Colon (tissue), 2 donors: Measurements from ENCODE around the gene RFT1.

Experiments
- FAIRE-seq: peaks from 2 replicates; lab custom pipeline; 2012; peaks lifted over from hg19 to GRCh38; lab: Jason Lieb, UNC
- donor health status: control.
- donor health status: control.

RFT1 gene

GRCh38 chr3:53091011-53091410 lies 39.2 kb downstream of the RFT1 start:
- no peak for FAIRE-seq

GRCh38 chr3:53089511-53089910 lies 40.7 kb downstream of the RFT1 start:
- FAIRE-seq, result no peak

GRCh38 chr3:53085476-53085875 lies 44.8 kb downstream of the RFT1 start:
- FAIRE-seq, result no peak

GRCh38 chr3:53084310-53085001 lies 45.8 kb downstream of the RFT1 start:
- FAIRE-seq, result no peak

DNA sequence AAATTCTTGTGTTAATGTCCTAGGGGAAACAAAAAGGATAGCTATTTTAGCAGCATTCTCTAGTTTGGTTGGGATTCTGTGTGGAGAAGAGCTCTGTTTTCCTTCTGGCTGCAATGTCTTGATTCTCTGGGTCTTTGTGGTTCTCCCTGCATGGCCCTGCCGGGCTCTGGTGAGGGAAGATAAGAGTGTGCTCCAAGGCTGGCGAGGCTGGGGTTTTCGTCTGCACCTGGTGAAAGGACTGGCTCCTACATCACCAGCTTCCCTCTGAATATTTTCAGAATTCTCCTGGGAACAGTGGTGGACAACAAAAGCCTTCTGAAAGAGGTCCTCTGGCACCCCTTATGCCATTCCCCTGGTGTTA lies 46.3 kb downstream of the RFT1 start:
- FAIRE-seq, result no peak

GRCh38 chr3:53083521-53083920 lies 46.7 kb downstream of the RFT1 start:
- no peak for FAIRE-seq

DNA sequence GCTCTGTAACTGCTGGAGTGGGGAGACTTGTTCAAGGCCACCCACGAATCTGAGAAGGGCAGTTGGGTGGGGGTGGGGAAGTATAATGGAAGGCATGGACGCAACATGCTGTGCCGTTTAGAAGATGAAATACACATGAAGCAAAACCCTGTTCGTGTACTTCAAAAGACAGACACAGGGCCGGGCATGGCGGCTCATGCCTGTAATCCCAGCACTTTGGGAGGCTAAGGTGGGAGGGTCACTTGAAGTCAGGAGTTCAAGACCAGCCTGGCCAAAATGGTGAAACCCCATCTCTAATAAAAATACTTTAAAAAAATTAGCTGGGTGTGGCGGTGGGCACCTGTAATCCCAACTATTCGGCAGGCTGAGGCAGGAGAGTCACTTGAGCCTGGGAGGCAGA lies 47.5 kb downstream of the RFT1 start:
- no peak for FAIRE-seq

DNA sequence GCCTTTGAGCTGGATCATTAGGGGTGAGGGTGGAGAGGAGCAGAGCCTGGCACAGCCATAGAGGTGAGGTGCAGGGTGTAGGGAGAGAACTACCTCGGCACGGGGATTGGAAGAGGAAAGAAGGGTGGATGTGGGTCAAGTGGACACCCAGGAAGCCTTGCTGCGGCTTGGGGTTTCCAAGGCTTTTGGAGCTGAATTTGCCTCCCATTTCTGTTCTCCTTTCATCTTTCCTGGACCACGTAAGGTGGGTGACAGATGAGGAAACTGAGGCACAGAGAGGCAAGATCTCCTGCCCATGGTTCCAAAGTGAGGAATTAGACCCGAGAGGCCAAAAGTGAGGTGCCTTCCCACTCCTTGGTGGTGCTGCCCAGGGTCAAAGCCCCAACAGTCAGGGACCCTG lies 48.9 kb downstream of the RFT1 start:
- FAIRE-seq, result no peak

GRCh38 chr3:53080612-53081205 lies 49.5 kb downstream of the RFT1 start:
- FAIRE-seq, result no peak

- no peak for FAIRE-seq
These were observed 50.3 kb downstream of the RFT1 start for GRCh38 chr3:53079791-53080555.

DNA sequence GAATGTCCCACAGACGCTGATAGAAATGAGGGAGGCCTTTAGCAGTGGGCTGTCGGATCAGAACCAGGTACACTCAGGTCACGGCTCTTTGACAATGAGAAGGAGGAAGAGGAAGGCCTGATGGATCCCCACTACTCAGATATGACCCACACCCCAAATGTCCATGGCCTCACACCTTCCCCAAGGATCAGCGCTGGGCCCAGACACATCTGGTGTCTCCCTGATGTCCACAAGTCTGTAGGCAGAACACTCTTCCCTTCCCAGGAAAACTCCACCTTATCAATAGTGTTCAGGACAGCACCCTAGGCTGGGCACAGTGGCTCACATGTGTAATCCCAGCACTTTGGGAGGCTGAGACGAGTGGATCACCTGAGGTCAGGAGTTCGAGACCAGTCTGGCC lies 51.1 kb downstream of the RFT1 start:
- FAIRE-seq, result no peak

- FAIRE-seq, result no peak
These were observed 51.6 kb downstream of the RFT1 start for GRCh38 chr3:53078656-53079055.

DNA sequence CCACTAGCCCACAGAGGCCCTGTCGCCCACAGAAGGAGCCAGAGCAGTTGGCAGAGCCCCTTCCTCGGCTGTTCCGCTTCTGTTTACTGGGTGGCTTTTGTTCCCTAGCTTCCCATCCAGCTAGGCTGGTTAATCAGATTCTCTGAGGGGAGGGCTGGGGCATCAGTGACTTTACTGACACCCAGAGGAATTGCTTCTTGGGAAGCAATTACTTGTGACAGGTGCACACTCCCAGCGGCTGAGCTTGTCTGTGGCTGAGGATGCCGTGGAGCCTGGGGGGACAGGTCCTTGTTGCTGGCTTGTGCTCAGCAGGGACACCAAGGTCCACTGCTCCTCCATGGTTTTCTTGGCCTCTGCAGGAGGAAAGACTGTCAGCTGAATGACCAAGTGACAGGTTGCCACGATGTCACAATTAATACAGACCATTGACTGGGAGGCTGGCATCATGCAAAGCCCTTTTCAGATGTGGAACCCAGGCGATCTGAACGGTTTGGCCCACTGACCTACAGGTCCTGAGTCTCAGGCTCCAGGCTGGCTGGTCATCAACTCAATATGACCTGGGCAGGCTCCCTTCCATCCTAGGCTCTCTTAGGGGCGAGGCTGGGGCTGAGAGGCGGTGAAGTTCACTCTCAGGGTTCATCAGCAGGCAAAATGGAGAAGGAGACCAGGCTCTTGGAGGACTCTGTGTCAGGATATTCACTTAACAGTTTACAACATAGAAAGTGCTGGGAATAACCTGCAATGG lies 52.6 kb downstream of the RFT1 start:
- no peak for FAIRE-seq

- no peak for FAIRE-seq
These were observed 54.5 kb downstream of the RFT1 start for GRCh38 chr3:53075743-53076140.

DNA sequence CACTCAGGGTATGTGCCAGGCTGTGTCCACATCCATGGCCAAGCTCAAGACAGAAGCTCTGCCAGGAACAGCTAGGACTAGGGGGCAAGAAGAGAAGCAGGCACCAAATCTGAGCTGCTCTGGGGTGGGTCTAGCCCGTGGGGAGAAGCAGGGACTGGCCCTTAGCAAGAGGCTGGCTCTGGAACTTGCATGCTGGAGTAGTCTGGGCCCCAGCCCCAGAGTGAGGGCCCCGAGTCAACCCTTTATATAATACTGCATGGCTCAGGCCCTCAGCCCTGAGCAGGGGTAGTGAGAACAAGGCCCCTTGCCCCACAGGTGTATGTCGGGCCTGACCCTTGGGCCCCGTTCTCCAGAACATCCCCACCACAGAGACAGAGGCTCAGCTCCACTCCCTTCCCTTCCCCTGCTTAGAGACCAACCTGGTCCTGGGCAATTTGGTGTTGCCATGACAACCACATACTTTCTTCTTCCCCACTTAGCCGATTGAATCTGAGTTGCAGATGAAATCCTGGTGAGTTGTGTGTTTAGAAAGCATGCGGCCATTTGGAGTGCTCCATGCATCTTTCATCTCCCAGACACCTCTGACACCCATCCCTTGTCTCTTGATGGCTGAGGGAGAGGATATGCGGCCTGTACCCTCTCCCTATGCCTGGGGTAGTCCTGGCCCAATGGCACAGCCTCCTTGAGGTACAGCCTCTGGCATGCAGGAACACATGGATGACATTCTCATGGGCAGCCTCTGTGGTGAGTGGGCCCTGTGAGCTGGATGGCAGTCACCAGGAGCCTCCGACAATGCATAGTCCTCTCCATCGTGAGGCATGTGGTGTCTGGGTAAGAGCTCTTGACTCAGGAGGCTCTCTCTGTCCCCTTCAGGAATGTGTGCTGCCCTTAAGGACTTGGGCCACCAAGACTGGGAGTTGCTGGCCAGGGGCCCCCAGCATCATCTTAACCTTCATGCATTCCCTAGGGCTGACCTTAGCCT lies 55.2 kb downstream of the RFT1 start:
- FAIRE-seq, result no peak

DNA sequence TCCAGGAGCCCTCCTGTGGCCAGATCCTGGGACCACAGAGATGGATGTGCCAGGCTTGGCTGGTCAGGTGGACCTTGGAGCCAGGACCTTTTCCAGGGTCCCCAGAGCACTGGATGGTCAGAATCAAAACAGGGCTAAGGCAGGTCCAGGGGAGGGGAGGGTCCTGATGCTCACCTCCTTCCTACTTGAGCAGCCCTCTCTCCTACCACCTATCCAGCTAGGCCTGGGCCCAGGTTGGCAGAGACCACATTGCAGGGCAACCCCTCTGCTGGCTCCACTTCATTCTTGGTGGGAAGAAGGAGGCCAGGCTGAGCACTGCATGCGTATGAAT lies 55.9 kb downstream of the RFT1 start:
- FAIRE-seq, result no peak

GRCh38 chr3:53073553-53074365 lies 56.5 kb downstream of the RFT1 start:
- no peak for FAIRE-seq

- FAIRE-seq, result no peak
These were observed 57.3 kb downstream of the RFT1 start for GRCh38 chr3:53072653-53073552.

DNA sequence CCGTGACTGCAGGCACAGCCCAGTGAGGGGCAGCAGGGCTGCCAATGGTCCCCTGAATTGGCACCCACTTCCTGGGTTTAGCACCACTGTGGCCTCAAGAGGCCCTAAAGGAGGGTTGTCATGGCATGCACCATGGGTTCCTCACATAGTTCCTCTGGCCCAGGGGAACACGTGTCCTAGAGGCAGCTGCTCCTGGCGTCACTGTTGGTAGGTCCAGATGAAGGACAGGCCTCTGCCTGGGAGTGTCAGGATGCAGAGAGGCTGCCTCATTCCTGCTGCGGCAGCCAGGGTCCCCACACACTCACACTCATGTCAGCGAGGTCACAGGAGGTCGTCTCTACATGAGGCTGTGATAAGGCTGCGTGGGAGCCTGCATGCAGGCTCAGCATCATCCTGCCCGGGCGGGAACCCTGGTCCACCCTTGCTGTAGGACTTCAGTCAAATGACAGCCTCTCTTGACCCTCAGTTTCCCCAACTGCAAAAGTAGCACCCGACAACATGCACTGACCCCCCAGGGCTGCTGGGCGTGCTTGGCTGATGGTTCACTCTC lies 58.3 kb downstream of the RFT1 start:
- no peak for FAIRE-seq
